ENCODE results near the gene ZNF598.

Gene ZNF598

DNA sequence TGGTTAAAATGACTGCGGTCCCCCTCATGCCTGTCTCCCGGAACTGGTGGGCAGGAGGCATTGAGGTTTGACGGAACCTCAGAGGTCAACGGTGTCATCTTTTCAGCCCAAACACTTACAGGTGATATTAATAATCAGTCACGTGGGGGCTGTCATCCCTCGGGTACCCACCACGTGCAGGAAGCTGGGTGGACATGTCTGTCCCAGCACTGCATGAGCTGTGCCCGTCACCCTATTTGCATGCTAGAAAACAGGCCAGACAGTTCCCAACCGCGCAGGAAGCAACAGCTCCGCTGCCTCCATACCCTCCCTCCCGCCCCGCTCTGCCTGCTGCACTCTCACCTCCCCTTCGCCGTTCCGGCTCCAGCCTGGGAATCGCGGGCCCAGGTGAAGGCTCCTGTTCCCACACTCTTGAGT lies 18.5 kb downstream of the ZNF598 start:
- Histone ChIP-seq H3K27ac (ENCODE audit: low read depth in 2 of 2, low read length in 2 of 2) (peak overlapping the region; percentile 66 to 80), H3K9me3 (ENCODE audit: control insufficient read depth in 2 of 2, low read length in 2 of 2) (no peaks in the 10 kb centered on the region), H3K4me1 (ENCODE audit: control insufficient read depth in 2 of 2, insufficient read depth in 2 of 2, low read length in 2 of 2) (peaks cover 21 to 29% of the 10 kb centered on the region in 2 donors), H3K27me3 (ENCODE audit: control insufficient read depth in 2 of 2, insufficient read depth in 2 of 2, low read length in 2 of 2) (peaks cover 20% of the 10 kb centered on the region in 2 donors), H3K9ac (ENCODE audit: low read depth in 1 of 2, low read length in 2 of 2) (peak overlapping the region; percentile 47 to 75), H3K4me3 (ENCODE audit: low read length in 2 of 2) (peak overlapping the region; percentile 59 to 61), H3K36me3 (ENCODE audit: control insufficient read depth in 2 of 2, insufficient read depth in 2 of 2, low read length in 2 of 2) (peaks cover 10 to 12% of the 10 kb centered on the region in 2 donors)

DNA sequence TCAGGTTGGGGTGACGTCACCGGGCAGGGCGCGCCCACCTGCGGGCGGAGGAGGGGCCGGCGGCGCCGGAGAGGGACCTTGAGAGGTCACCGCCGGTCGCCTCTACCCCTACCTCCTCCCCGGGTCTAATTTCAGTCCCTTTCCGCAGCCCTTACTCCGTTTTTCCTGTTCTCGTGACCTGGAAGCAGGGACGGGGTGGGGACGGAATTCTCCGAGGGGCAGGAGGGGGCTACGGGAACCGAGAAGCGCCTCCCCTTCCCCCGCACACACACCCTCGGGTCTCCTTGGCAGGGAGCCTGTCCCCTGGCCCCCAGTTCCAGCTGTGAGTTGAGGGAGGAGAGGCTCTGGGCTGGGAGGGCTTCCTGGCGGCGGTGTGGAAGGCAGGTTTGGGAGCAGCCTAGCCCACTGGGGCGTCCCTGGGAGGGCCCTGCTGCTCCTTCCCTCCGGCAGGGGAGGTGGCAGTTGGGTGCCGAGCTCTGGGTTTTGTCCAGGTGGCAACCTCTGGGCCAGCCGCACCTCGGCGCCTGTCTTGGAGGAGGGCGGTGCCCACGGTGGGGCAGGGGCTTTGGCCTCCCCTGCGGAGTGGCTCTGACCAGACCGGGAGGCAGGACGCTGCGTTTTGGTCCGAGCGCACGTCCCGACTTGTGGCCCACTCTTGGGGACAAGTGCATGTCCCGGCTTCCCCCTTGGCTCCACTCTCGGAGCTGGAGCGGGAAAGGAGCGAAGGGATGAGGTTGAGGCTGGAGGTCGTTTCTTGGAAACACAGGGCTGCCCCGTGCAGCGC lies 19.1 kb downstream of the ZNF598 start:
- peak overlapping the region; percentile 47 to 75 for H3K9ac ChIP-seq (ENCODE audit: low read depth in 1 of 2, low read length in 2 of 2)
- H3K9me3 ChIP-seq (ENCODE audit: control insufficient read depth in 2 of 2, low read length in 2 of 2) = no peaks in the 10 kb centered on the region
- H3K36me3 ChIP-seq (ENCODE audit: control insufficient read depth in 2 of 2, insufficient read depth in 2 of 2, low read length in 2 of 2) = peaks cover 14 to 16% of the 10 kb centered on the region in 2 donors
- peaks cover 27 to 35% of the 10 kb centered on the region in 2 donors for H3K4me1 ChIP-seq (ENCODE audit: control insufficient read depth in 2 of 2, insufficient read depth in 2 of 2, low read length in 2 of 2)
- H3K27ac ChIP-seq (ENCODE audit: low read depth in 2 of 2, low read length in 2 of 2) = peak overlapping the region; percentile 4 to 32
- H3K27me3 ChIP-seq (ENCODE audit: control insufficient read depth in 2 of 2, insufficient read depth in 2 of 2, low read length in 2 of 2) = peaks cover 20% of the 10 kb centered on the region in 2 donors
- H3K4me3 ChIP-seq (ENCODE audit: low read length in 2 of 2) = peak overlapping the region; percentile 45 to 61

DNA sequence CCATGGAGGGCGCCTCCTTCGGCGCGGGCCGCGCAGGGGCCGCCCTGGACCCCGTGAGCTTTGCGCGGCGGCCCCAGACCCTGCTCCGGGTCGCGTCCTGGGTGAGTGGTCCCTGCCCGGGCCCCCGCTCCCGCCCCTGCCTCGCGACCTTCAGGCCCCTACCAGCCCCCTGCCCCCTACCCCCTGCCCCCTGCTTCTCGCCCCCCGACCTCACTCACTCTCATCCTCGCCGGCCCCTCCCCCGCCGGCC lies 19.6 kb downstream of the ZNF598 start:
- peaks cover 20% of the 10 kb centered on the region in 2 donors for H3K27me3 ChIP-seq (ENCODE audit: control insufficient read depth in 2 of 2, insufficient read depth in 2 of 2, low read length in 2 of 2)
- H3K9me3 ChIP-seq (ENCODE audit: control insufficient read depth in 2 of 2, low read length in 2 of 2) = no peaks in the 10 kb centered on the region
- H3K27ac ChIP-seq (ENCODE audit: low read depth in 2 of 2, low read length in 2 of 2) = no peak overlapping the region
- H3K4me3 ChIP-seq (ENCODE audit: low read length in 2 of 2) = no peak overlapping the region
- H3K9ac ChIP-seq (ENCODE audit: low read depth in 1 of 2, low read length in 2 of 2) = peak overlapping the region in 1 of 2 donors; percentile 75
- H3K4me1 ChIP-seq (ENCODE audit: control insufficient read depth in 2 of 2, insufficient read depth in 2 of 2, low read length in 2 of 2) = peaks cover 33 to 40% of the 10 kb centered on the region in 2 donors
- H3K36me3 ChIP-seq (ENCODE audit: control insufficient read depth in 2 of 2, insufficient read depth in 2 of 2, low read length in 2 of 2) = peaks cover 14 to 16% of the 10 kb centered on the region in 2 donors

DNA sequence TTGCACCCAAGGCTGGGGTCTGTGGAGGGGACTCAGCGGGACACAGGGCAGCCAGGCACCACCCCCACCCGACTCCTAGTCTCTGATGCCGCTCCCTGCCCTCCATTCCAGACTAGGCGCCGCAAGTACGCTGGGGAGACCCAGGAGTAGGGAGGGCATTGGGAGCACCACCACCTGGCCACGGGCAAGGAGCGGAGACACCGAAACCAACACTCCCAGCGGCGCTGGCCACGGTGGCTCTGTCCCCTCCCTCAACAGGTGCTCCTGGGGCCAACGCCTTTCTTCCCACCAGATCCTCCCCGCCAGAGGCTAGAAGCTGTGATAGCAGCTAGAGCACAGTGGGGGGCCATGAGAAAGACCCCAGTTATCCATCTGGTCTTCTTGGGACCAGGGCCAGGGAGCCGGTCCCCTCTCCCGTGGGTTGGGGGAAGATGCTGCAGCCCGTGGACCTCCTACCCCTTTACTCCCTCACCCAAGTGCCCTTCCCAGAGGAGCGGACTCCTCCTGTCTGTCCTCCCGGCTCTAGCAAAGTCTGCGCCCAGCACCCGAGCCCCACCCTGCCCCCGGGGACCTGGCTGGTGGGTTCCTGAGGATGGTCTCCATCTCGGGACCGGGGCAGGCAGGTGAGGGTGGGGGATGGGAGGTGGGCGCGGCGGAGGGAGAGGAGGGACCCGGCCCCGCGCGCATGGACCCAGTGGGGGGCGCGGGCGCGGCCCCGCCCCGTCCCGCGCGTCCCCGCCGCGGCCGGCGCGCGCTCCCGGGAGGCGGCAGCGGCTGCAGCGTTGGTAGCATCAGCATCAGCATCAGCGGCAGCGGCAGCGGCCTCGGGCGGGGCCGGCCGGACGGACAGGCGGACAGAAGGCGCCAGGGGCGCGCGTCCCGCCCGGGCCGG lies 20.2 kb downstream of the ZNF598 start, which contains the start of gene SYNGR3:
SYNGR3 (plus strand) TSS at position 762 of the 892 bp plus-strand sequence. CDS start 133 bp downstream, outside the sequence.
- H3K9ac ChIP-seq (ENCODE audit: low read depth in 1 of 2, low read length in 2 of 2) = peak within 1 kb of the TSS; percentile 47 to 75
- peaks cover 20% of the 10 kb centered on the region in 2 donors for H3K27me3 ChIP-seq (ENCODE audit: control insufficient read depth in 2 of 2, insufficient read depth in 2 of 2, low read length in 2 of 2)
- H3K4me1 ChIP-seq (ENCODE audit: control insufficient read depth in 2 of 2, insufficient read depth in 2 of 2, low read length in 2 of 2) = peaks cover 37 to 45% of the 10 kb centered on the region in 2 donors
- H3K27ac ChIP-seq (ENCODE audit: low read depth in 2 of 2, low read length in 2 of 2) = peak within 1 kb of the TSS; percentile 4 to 32
- H3K9me3 ChIP-seq (ENCODE audit: control insufficient read depth in 2 of 2, low read length in 2 of 2) = no peaks in the 10 kb centered on the region
- H3K36me3 ChIP-seq (ENCODE audit: control insufficient read depth in 2 of 2, insufficient read depth in 2 of 2, low read length in 2 of 2) = peaks cover 14 to 16% of the 10 kb centered on the region in 2 donors
- peak within 1 kb of the TSS; percentile 45 to 61 for H3K4me3 ChIP-seq (ENCODE audit: low read length in 2 of 2)

DNA sequence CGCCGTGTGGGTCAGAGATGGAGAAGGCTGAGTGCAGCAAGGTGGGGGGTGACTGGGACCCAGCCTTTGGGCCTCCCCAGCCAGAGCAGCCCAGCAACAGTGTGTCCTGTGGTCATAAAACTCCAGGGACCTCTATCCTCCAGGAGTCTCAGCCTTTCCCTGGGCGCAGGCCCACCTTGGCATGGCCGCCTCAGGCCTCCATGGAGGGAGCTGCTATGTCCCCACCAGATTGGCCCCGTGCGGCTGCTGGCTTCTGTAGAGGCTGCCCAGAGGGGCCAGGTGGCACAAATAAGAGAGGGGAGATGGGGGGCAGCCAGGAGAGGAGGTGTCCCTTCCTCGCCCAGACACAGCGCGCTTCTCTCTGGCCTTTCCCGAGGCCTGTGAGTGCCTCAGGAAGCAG lies 22.4 kb downstream of the ZNF598 start:
- Histone ChIP-seq H3K27me3 (ENCODE audit: control insufficient read depth in 2 of 2, insufficient read depth in 2 of 2, low read length in 2 of 2) (peaks cover 20% of the 10 kb centered on the region in 2 donors), H3K9ac (ENCODE audit: low read depth in 1 of 2, low read length in 2 of 2) (no peak overlapping the region), H3K9me3 (ENCODE audit: control insufficient read depth in 2 of 2, low read length in 2 of 2) (no peaks in the 10 kb centered on the region), H3K4me1 (ENCODE audit: control insufficient read depth in 2 of 2, insufficient read depth in 2 of 2, low read length in 2 of 2) (peaks cover 52 to 59% of the 10 kb centered on the region in 2 donors), H3K27ac (ENCODE audit: low read depth in 2 of 2, low read length in 2 of 2) (no peak overlapping the region), H3K36me3 (ENCODE audit: control insufficient read depth in 2 of 2, insufficient read depth in 2 of 2, low read length in 2 of 2) (peaks cover 14 to 16% of the 10 kb centered on the region in 2 donors), H3K4me3 (ENCODE audit: low read length in 2 of 2) (no peak overlapping the region)

DNA sequence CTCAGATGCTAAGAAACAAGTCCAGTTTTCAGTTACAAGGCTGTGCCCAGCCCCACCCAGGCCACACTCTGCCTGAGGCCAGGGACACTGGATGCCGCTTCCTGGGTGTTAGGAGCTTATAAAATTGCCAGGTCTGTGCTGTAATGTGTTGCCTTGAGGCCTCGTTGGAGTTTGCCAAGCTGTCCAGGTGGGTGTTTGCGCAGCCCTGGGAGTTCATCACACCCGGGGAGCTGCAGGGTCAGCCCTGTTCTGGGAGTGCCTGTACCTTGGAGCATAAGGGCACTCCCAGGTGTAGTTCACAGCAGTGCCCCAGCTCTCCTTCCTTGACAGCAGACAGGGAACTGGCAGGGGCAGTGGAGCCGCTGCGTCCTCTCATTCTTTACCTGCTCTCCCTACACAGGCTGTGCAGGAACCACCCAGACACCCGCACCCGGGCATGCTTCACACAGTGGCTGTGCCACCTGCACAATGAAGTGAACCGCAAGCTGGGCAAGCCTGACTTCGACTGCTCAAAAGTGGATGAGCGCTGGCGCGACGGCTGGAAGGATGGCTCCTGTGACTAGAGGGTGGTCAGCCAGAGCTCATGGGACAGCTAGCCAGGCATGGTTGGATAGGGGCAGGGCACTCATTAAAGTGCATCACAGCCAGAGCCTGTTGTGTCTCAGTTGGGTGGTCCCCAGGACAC lies 24.0 kb downstream of the ZNF598 start:
- Histone ChIP-seq H3K4me1 (ENCODE audit: control insufficient read depth in 2 of 2, insufficient read depth in 2 of 2, low read length in 2 of 2) (peaks cover 53 to 62% of the 10 kb centered on the region in 2 donors), H3K9ac (ENCODE audit: low read depth in 1 of 2, low read length in 2 of 2) (peak overlapping the region; percentile 79 to 86), H3K36me3 (ENCODE audit: control insufficient read depth in 2 of 2, insufficient read depth in 2 of 2, low read length in 2 of 2) (peaks cover 14 to 16% of the 10 kb centered on the region in 2 donors), H3K4me3 (ENCODE audit: low read length in 2 of 2) (peak overlapping the region; percentile 68 to 76), H3K9me3 (ENCODE audit: control insufficient read depth in 2 of 2, low read length in 2 of 2) (no peaks in the 10 kb centered on the region), H3K27ac (ENCODE audit: low read depth in 2 of 2, low read length in 2 of 2) (peak overlapping the region; percentile 96 to 98), H3K27me3 (ENCODE audit: control insufficient read depth in 2 of 2, insufficient read depth in 2 of 2, low read length in 2 of 2) (peaks cover 14 to 27% of the 10 kb centered on the region in 2 donors)

DNA sequence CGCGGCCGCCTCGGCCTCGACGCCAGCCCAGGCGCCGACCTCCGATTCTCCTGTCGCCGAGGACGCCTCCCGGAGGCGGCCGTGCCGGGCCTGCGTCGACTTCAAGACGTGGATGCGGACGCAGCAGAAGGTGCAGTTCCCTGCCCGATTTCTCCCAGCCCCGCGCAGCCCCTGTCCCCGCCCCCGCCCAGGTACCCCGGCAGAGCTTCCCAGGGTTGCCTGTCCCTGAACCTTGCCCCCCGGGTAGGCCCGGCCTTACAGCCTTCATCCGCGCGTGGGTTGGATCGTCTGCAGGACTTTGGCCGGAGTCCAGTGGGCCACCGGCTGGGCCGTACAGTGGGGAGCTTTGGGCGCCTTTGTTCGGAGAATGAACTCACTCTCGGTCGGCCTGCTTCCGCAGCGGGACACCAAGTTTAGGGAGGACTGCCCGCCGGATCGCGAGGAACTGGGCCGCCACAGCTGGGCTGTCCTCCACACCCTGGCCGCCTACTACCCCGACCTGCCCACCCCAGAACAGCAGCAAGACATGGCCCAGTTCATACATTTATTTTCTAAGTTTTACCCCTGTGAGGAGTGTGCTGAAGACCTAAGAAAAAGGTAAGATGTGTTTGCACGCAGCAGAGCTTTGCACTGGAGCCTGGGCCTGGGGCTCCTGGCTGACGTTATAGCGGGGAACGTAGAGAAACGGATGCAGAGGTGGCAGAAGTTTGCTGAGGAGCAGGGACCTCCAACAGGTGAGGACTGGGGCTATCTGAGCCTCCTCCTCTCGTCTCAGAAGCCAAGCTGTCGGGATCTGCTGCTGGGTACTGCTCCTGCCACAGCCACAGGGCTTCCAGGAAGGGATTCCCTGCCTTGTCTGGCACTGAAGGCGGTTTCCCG lies 25.0 kb downstream of the ZNF598 start:
- Histone ChIP-seq H3K4me1 (ENCODE audit: control insufficient read depth in 2 of 2, insufficient read depth in 2 of 2, low read length in 2 of 2) (peaks cover 56 to 69% of the 10 kb centered on the region in 2 donors), H3K36me3 (ENCODE audit: control insufficient read depth in 2 of 2, insufficient read depth in 2 of 2, low read length in 2 of 2) (peaks cover 14 to 16% of the 10 kb centered on the region in 2 donors), H3K27me3 (ENCODE audit: control insufficient read depth in 2 of 2, insufficient read depth in 2 of 2, low read length in 2 of 2) (peaks cover 10 to 26% of the 10 kb centered on the region in 2 donors), H3K27ac (ENCODE audit: low read depth in 2 of 2, low read length in 2 of 2) (peak overlapping the region; percentile 96 to 98), H3K9ac (ENCODE audit: low read depth in 1 of 2, low read length in 2 of 2) (peak overlapping the region; percentile 79 to 86), H3K9me3 (ENCODE audit: control insufficient read depth in 2 of 2, low read length in 2 of 2) (no peaks in the 10 kb centered on the region), H3K4me3 (ENCODE audit: low read length in 2 of 2) (peak overlapping the region; percentile 68 to 76)

DNA sequence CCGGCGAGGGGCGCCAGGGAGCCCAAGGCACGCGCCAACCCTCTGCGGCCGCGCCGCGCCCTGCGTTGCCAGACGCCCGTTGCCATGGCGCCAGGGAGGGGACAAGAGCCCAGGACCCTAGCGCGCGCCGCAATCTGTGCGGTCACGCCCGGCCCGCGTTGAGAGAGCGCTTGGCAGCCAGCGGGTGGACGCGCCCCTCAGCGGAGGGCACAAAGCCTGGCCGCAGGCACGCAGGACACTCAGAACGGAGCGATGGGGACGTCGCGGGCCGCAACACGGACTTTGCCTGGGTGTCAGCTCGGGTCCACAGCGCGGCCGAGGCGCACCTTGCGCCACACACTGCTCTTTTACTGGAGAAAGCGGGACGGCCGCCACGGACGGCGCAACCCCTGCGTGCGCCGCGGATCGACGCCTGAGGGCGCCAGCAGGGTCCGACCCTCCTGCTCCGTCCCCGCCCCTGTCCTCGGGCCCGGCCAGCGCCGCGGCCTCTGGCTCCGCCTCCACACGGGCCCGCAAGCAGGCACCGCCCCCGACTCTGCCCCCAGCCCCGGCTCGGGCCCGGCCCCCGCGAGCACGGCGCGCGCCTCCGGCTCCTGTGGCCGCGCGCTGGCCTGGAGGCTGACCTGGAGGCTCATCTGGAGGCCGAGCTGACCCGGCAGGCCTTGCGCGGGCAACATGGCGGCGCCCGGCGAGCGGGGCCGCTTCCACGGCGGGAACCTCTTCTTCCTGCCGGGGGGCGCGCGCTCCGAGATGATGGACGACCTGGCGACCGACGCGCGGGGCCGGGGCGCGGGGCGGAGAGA lies 25.9 kb downstream of the ZNF598 start, which contains the start of gene GFER:
GFER (plus strand) TSS at position 650 of the 803 bp plus-strand sequence; CDS start at position 676, 26 bp downstream.
- no peaks in the 10 kb centered on the region for H3K9me3 ChIP-seq (ENCODE audit: control insufficient read depth in 2 of 2, low read length in 2 of 2)
- H3K9ac ChIP-seq (ENCODE audit: low read depth in 1 of 2, low read length in 2 of 2) = peak within 1 kb of the TSS; percentile 79 to 86
- peaks cover 2 to 19% of the 10 kb centered on the region in 2 donors for H3K27me3 ChIP-seq (ENCODE audit: control insufficient read depth in 2 of 2, insufficient read depth in 2 of 2, low read length in 2 of 2)
- peaks cover 54 to 68% of the 10 kb centered on the region in 2 donors for H3K4me1 ChIP-seq (ENCODE audit: control insufficient read depth in 2 of 2, insufficient read depth in 2 of 2, low read length in 2 of 2)
- peak within 1 kb of the TSS; percentile 68 to 76 for H3K4me3 ChIP-seq (ENCODE audit: low read length in 2 of 2)
- peaks cover 14 to 16% of the 10 kb centered on the region in 2 donors for H3K36me3 ChIP-seq (ENCODE audit: control insufficient read depth in 2 of 2, insufficient read depth in 2 of 2, low read length in 2 of 2)
- H3K27ac ChIP-seq (ENCODE audit: low read depth in 2 of 2, low read length in 2 of 2) = peak within 1 kb of the TSS; percentile 96 to 98
